ENCODE results near the gene IGF1R.

IGF1R gene

DNA sequence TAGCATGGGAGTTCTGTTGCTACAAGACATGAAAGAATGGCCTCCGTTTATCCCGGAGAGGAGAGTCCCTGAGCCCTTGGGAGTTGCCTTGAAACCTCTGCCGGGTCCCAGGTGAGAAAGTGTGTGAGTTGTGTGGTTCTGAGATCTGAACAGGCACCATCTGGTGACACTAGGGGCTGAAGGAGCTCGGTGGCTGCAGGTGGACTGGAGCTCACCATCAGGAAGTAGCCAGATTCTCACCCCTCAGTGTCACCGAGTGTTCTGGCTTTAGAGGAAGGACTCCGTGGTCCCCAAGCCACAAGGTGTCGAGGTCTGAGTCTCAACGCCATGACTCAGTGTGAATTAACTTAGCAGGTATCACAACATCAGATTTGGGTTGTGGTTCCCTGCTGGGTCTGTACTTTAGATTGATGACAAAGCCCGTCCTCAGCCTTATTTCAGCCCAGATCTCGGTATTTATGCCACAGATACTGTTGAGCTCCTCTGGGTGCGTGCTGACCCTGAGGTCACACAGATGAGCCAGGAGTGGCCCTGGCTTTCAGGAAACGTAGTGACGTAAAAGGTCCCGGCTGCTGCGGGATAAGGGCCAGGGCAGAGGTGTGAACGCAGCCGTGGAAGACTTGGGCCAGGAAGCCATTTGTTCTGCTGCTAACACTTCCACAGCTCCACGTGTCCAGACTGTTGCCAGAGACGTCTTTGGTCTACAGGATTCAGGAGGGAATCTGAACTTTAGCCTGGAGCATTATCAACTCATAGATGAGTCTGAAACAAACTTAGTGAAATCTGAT lies 304.9 kb downstream of the IGF1R start:
- no peak overlapping the region for H3K4me3 ChIP-seq (ENCODE audit: low read length)

DNA sequence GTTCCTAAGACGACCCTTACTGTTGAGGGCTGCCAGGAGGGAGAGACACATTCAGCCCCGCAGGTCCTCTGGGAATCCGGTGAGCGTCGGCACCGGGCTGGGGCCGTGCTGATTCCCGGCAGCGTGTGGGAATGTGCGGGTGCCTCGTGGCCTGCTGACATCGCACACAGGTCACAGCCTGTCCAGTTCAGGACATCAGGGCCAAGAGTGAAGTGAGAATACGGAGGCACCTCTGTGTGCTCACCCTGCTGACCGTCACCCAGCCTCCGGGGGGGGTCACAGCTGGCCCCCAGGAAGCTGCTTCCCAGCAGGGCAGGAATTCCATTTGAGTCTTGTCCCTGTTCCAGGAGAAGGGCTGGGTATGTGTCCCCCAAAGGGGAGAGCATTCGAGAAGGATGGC lies 305.6 kb downstream of the IGF1R start:
- Histone ChIP-seq H3K4me3 (ENCODE audit: low read length) (no peak overlapping the region), H3K36me3 (ENCODE audit: insufficient read depth, low read length) (peaks cover 62% of the 10 kb centered on the region), H3K4me1 (ENCODE audit: control insufficient read depth, insufficient read depth, low read length) (peaks cover 22% of the 10 kb centered on the region), H3K9me3 (replicated peaks; ENCODE audit: low read length) (no peaks in the 10 kb centered on the region), H3K4me2 (ENCODE audit: low read length) (no peak overlapping the region), H3K9ac (ENCODE audit: low read depth, low read length) (peak overlapping the region; percentile 46), H3K27me3 (ENCODE audit: control insufficient read depth, insufficient read depth, low read length) (no peaks in the 10 kb centered on the region)

More for the DNA sequence above, 304.9 kb downstream of the IGF1R start:
- Histone ChIP-seq H3K36me3 (ENCODE audit: insufficient read depth, low read length) (peaks cover 70% of the 10 kb centered on the region), H3K9ac (ENCODE audit: low read depth, low read length) (peak overlapping the region; percentile 46), H3K9me3 (replicated peaks; ENCODE audit: low read length) (no peaks in the 10 kb centered on the region), H3K27me3 (ENCODE audit: control insufficient read depth, insufficient read depth, low read length) (no peaks in the 10 kb centered on the region), H3K4me1 (ENCODE audit: control insufficient read depth, insufficient read depth, low read length) (peaks cover 22% of the 10 kb centered on the region), H3K4me2 (ENCODE audit: low read length) (no peak overlapping the region)

GRCh38 chr15:98954411-98954810 lies 306.1 kb downstream of the IGF1R start:
- Histone ChIP-seq H3K9ac (ENCODE audit: low read depth, low read length) (peak overlapping the region; percentile 63), H3K27me3 (ENCODE audit: control insufficient read depth, insufficient read depth, low read length) (no peaks in the 10 kb centered on the region), H3K4me1 (ENCODE audit: control insufficient read depth, insufficient read depth, low read length) (peaks cover 22% of the 10 kb centered on the region), H3K4me3 (ENCODE audit: low read length) (no peak overlapping the region), H3K36me3 (ENCODE audit: insufficient read depth, low read length) (peaks cover 63% of the 10 kb centered on the region), H3K4me2 (ENCODE audit: low read length) (no peak overlapping the region), H3K9me3 (replicated peaks; ENCODE audit: low read length) (no peaks in the 10 kb centered on the region)

GRCh38 chr15:98955331-98955730 lies 307.0 kb downstream of the IGF1R start:
- H3K36me3 ChIP-seq (ENCODE audit: insufficient read depth, low read length): peaks cover 63% of the 10 kb centered on the region
- peaks cover 22% of the 10 kb centered on the region for H3K4me1 ChIP-seq (ENCODE audit: control insufficient read depth, insufficient read depth, low read length)
- H3K4me3 ChIP-seq (ENCODE audit: low read length): no peak overlapping the region

GRCh38 chr15:98955961-98956723 lies 307.8 kb downstream of the IGF1R start:
- Histone ChIP-seq H3K9me3 (replicated peaks; ENCODE audit: low read length) (no peaks in the 10 kb centered on the region), H3K4me2 (ENCODE audit: low read length) (no peak overlapping the region), H3K9ac (ENCODE audit: low read depth, low read length) (no peak overlapping the region), H3K27me3 (ENCODE audit: control insufficient read depth, insufficient read depth, low read length) (no peaks in the 10 kb centered on the region), H3K4me1 (ENCODE audit: control insufficient read depth, insufficient read depth, low read length) (peaks cover 22% of the 10 kb centered on the region), H3K4me3 (ENCODE audit: low read length) (no peak overlapping the region), H3K36me3 (ENCODE audit: insufficient read depth, low read length) (peaks cover 63% of the 10 kb centered on the region)

More at GRCh38 chr15:98955331-98955730, 307.0 kb downstream of the IGF1R start:
- peak overlapping the region; percentile 63 for H3K9ac ChIP-seq (ENCODE audit: low read depth, low read length)
- no peaks in the 10 kb centered on the region for H3K9me3 ChIP-seq (replicated peaks; ENCODE audit: low read length)
- H3K27me3 ChIP-seq (ENCODE audit: control insufficient read depth, insufficient read depth, low read length): no peaks in the 10 kb centered on the region
- no peak overlapping the region for H3K4me2 ChIP-seq (ENCODE audit: low read length)

DNA sequence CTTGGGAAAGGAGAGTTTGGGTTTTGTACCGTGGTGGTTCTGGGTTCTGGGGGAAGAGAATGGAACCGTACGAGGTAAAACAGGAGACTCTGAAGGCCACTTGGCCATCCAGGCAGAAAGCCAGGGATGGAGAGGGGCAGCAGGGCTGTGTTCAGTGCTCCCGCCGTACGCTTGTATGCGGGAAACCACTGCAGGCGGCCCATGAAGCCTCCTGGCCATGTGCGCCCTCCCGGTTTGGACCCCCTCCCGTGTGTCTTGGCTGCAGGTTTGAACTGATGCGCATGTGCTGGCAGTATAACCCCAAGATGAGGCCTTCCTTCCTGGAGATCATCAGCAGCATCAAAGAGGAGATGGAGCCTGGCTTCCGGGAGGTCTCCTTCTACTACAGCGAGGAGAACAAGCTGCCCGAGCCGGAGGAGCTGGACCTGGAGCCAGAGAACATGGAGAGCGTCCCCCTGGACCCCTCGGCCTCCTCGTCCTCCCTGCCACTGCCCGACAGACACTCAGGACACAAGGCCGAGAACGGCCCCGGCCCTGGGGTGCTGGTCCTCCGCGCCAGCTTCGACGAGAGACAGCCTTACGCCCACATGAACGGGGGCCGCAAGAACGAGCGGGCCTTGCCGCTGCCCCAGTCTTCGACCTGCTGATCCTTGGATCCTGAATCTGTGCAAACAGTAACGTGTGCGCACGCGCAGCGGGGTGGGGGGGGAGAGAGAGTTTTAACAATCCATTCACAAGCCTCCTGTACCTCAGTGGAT lies 308.6 kb downstream of the IGF1R start:
- no peaks in the 10 kb centered on the region for H3K27me3 ChIP-seq (ENCODE audit: control insufficient read depth, insufficient read depth, low read length)
- no peak overlapping the region for H3K4me3 ChIP-seq (ENCODE audit: low read length)
- peaks cover 64% of the 10 kb centered on the region for H3K36me3 ChIP-seq (ENCODE audit: insufficient read depth, low read length)
- no peak overlapping the region for H3K9ac ChIP-seq (ENCODE audit: low read depth, low read length)
- H3K4me2 ChIP-seq (ENCODE audit: low read length): no peak overlapping the region
- H3K9me3 ChIP-seq (replicated peaks; ENCODE audit: low read length): peaks cover 1% of the 10 kb centered on the region
- H3K4me1 ChIP-seq (ENCODE audit: control insufficient read depth, insufficient read depth, low read length): peaks cover 22% of the 10 kb centered on the region

DNA sequence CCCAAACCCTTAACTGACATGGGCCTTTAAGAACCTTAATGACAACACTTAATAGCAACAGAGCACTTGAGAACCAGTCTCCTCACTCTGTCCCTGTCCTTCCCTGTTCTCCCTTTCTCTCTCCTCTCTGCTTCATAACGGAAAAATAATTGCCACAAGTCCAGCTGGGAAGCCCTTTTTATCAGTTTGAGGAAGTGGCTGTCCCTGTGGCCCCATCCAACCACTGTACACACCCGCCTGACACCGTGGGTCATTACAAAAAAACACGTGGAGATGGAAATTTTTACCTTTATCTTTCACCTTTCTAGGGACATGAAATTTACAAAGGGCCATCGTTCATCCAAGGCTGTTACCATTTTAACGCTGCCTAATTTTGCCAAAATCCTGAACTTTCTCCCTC lies 309.3 kb downstream of the IGF1R start:
- Histone ChIP-seq H3K9me3 (replicated peaks; ENCODE audit: low read length) (peaks cover 3% of the 10 kb centered on the region), H3K27me3 (ENCODE audit: control insufficient read depth, insufficient read depth, low read length) (no peaks in the 10 kb centered on the region), H3K4me1 (ENCODE audit: control insufficient read depth, insufficient read depth, low read length) (peaks cover 22% of the 10 kb centered on the region), H3K4me3 (ENCODE audit: low read length) (no peak overlapping the region), H3K36me3 (ENCODE audit: insufficient read depth, low read length) (peaks cover 65% of the 10 kb centered on the region), H3K9ac (ENCODE audit: low read depth, low read length) (no peak overlapping the region), H3K4me2 (ENCODE audit: low read length) (no peak overlapping the region)

DNA sequence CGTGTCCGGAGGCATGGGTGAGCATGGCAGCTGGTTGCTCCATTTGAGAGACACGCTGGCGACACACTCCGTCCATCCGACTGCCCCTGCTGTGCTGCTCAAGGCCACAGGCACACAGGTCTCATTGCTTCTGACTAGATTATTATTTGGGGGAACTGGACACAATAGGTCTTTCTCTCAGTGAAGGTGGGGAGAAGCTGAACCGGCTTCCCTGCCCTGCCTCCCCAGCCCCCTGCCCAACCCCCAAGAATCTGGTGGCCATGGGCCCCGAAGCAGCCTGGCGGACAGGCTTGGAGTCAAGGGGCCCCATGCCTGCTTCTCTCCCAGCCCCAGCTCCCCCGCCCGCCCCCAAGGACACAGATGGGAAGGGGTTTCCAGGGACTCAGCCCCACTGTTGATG lies 309.7 kb downstream of the IGF1R start:
- no peak overlapping the region for H3K4me3 ChIP-seq (ENCODE audit: low read length)
- peaks cover 22% of the 10 kb centered on the region for H3K4me1 ChIP-seq (ENCODE audit: control insufficient read depth, insufficient read depth, low read length)
- H3K36me3 ChIP-seq (ENCODE audit: insufficient read depth, low read length): peaks cover 65% of the 10 kb centered on the region
- no peaks in the 10 kb centered on the region for H3K27me3 ChIP-seq (ENCODE audit: control insufficient read depth, insufficient read depth, low read length)
- no peak overlapping the region for H3K9ac ChIP-seq (ENCODE audit: low read depth, low read length)
- no peak overlapping the region for H3K4me2 ChIP-seq (ENCODE audit: low read length)
- peaks cover 3% of the 10 kb centered on the region for H3K9me3 ChIP-seq (replicated peaks; ENCODE audit: low read length)

DNA sequence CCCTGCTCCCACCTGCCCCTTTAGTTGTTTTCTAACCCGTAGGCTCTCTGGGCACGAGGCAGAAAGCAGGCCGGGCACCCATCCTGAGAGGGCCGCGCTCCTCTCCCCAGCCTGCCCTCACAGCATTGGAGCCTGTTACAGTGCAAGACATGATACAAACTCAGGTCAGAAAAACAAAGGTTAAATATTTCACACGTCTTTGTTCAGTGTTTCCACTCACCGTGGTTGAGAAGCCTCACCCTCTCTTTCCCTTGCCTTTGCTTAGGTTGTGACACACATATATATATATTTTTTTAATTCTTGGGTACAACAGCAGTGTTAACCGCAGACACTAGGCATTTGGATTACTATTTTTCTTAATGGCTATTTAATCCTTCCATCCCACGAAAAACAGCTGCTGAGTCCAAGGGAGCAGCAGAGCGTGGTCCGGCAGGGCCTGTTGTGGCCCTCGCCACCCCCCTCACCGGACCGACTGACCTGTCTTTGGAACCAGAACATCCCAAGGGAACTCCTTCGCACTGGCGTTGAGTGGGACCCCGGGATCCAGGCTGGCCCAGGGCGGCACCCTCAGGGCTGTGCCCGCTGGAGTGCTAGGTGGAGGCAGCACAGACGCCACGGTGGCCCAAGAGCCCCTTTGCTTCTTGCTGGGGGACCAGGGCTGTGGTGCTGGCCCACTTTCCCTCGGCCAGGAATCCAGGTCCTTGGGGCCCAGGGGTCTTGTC lies 310.7 kb downstream of the IGF1R start:
- Histone ChIP-seq H3K36me3 (ENCODE audit: insufficient read depth, low read length) (peaks cover 63% of the 10 kb centered on the region), H3K4me1 (ENCODE audit: control insufficient read depth, insufficient read depth, low read length) (peaks cover 16% of the 10 kb centered on the region), H3K9me3 (replicated peaks; ENCODE audit: low read length) (peaks cover 3% of the 10 kb centered on the region), H3K4me3 (ENCODE audit: low read length) (no peak overlapping the region), H3K9ac (ENCODE audit: low read depth, low read length) (no peak overlapping the region), H3K4me2 (ENCODE audit: low read length) (no peak overlapping the region), H3K27me3 (ENCODE audit: control insufficient read depth, insufficient read depth, low read length) (no peaks in the 10 kb centered on the region)

GRCh38 chr15:98959640-98960007 lies 311.3 kb downstream of the IGF1R start:
- Histone ChIP-seq H3K36me3 (ENCODE audit: insufficient read depth, low read length) (peaks cover 63% of the 10 kb centered on the region), H3K4me1 (ENCODE audit: control insufficient read depth, insufficient read depth, low read length) (peaks cover 10% of the 10 kb centered on the region), H3K9me3 (replicated peaks; ENCODE audit: low read length) (peaks cover 3% of the 10 kb centered on the region), H3K27me3 (ENCODE audit: control insufficient read depth, insufficient read depth, low read length) (no peaks in the 10 kb centered on the region), H3K9ac (ENCODE audit: low read depth, low read length) (no peak overlapping the region), H3K4me3 (ENCODE audit: low read length) (no peak overlapping the region), H3K4me2 (ENCODE audit: low read length) (no peak overlapping the region)

- peaks cover under 1% of the 10 kb centered on the region for H3K4me1 ChIP-seq (ENCODE audit: control insufficient read depth, insufficient read depth, low read length)
- peaks cover 3% of the 10 kb centered on the region for H3K9me3 ChIP-seq (replicated peaks; ENCODE audit: low read length)
- no peak overlapping the region for H3K4me2 ChIP-seq (ENCODE audit: low read length)
- peaks cover 59% of the 10 kb centered on the region for H3K36me3 ChIP-seq (ENCODE audit: insufficient read depth, low read length)
- H3K9ac ChIP-seq (ENCODE audit: low read depth, low read length): no peak overlapping the region
- H3K4me3 ChIP-seq (ENCODE audit: low read length): no peak overlapping the region
- H3K27me3 ChIP-seq (ENCODE audit: control insufficient read depth, insufficient read depth, low read length): no peaks in the 10 kb centered on the region
These were observed 312.3 kb downstream of the IGF1R start for GRCh38 chr15:98960555-98961050.

Measured in skeletal muscle satellite cell (primary cell).